Gastroesophageal sphincter (tissue), 3 donors: ENCODE measurements around the gene SLC47A2.

Source experiments
- EP300 ChIP-seq: sonication (generic); formaldehyde crosslinking; IDR thresholded peaks from one replicate; pipeline ENCODE4 v1.6.1; 2017; ENCODE audit warnings: antibody characterized with exemption, mild to moderate bottlenecking
- POLR2A ChIP-seq, 2 donors: fragments of 450-650 bp; IDR thresholded peaks; one replicate each; pipeline ENCODE4 v1.6.1; 2017; ENCODE audit warnings: antibody characterized with exemption in 2 of 2, mild to moderate bottlenecking in 2 of 2, moderate library complexity in 1 of 2
- POLR2AphosphoS5 ChIP-seq: sonication (generic); formaldehyde crosslinking; IDR thresholded peaks from one replicate; pipeline ENCODE4 v1.6.1; 2017; ENCODE audit warnings: antibody characterized with exemption
- TF ChIP-seq, protein P1 (sequence below), 4 experiments: fragments of 200-600 bp in 2 of 4; fragments of 450-650 bp in 2 of 4; sonication (generic) in 1 of 4; IDR thresholded peaks; one replicate each; pipeline ENCODE4 v1.5.1; 2017 to 2019; ENCODE audit warnings: antibody characterized with exemption in 4 of 4, mild to moderate bottlenecking in 2 of 4, moderate library complexity in 2 of 4

DNA sequence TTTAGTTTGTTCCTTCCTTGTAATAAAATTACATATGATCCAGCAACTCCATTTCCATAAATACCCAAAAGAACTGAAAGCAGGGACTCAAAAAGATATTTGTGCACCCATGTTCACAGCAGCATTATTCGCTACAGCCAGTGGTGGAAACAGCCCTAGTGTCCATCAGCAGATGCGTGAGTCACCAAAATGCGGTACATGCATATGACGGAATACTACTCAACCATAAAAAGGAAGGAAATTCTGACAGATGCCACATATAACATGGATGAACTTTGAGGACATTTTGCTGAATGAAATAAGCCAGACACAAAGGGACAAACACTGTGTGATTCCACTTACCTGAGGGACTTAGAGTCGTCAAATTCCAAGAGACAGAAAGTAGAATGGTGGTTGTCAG is 9.1 kb upstream of the SLC47A2 start:
- TF ChIP-seq, protein P1, sequence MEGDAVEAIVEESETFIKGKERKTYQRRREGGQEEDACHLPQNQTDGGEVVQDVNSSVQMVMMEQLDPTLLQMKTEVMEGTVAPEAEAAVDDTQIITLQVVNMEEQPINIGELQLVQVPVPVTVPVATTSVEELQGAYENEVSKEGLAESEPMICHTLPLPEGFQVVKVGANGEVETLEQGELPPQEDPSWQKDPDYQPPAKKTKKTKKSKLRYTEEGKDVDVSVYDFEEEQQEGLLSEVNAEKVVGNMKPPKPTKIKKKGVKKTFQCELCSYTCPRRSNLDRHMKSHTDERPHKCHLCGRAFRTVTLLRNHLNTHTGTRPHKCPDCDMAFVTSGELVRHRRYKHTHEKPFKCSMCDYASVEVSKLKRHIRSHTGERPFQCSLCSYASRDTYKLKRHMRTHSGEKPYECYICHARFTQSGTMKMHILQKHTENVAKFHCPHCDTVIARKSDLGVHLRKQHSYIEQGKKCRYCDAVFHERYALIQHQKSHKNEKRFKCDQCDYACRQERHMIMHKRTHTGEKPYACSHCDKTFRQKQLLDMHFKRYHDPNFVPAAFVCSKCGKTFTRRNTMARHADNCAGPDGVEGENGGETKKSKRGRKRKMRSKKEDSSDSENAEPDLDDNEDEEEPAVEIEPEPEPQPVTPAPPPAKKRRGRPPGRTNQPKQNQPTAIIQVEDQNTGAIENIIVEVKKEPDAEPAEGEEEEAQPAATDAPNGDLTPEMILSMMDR (IDR thresholded peaks at IDR 0.05) = no peak
- TF ChIP-seq POLR2AphosphoS5 (no peak), POLR2A (IDR thresholded peaks at IDR 0.05) (no peak), EP300 (no peak)
